Right lung (tissue), 5 donors: Measurements from ENCODE around the gene RTL1. TPM values are rescaled to one million over a fixed set of nuclear protein-coding genes. Genes with fewer than 3 reads are reported as not detected.

Experiments
- DNase-seq, 2 donors: peaks; one replicate each; pipeline ENCODE4 v3.0.0-alpha.2; 2013
- polyA plus RNA-seq, 5 donors: library from polyadenylated mRNA; unstranded; fragments of 120-200 nt; gene quantifications; one replicate each; pipeline versions ENCODE4 v1.2.1 to v1.2.3, GENCODE V29; 2013; ENCODE audit warnings: inconsistent platforms in 1 of 5, low replicate concordance in 1 of 5; ENCODE audit not compliant: insufficient read length in 5 of 5, insufficient read depth in 1 of 5

The RTL1 gene
- polyA plus RNA-seq, 5 donors: 0.07 to 2.4 (median 0.11) TPM

GRCh38 chr14:100898935-100899883 lies 4.3 kb downstream of the RTL1 start:
- peak in 1 of 2 donors; percentile 26 for DNase-seq

DNA sequence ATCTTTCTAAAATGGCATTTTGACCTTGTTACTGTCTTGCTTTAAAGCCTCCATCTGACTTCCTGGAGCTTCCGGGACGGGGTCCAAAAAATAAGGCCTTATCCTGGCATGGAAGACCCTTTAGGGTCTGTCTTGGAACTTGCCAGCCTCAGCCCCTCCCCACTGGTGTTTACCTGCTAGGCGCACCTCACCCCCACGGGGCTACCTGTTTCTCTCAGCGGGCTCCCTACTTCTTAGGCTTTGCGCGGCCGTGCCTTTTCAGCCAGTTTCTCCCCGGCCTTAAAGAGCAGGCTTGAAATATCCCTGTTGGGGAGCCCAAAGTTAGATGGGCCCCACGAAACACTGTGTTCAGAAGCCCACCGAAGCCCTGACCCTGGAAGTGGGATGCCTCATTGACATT lies 5.1 kb downstream of the RTL1 start:
- DNase-seq: no peak

GRCh38 chr14:100896369-100897060 lies 7.0 kb downstream of the RTL1 start:
- DNase-seq: no peak

GRCh38 chr14:100895411-100895810 lies 8.1 kb downstream of the RTL1 start:
- no peak for DNase-seq

GRCh38 chr14:100894416-100894815 lies 9.1 kb downstream of the RTL1 start:
- no peak for DNase-seq

GRCh38 chr14:100893760-100894159 lies 9.8 kb downstream of the RTL1 start:
- no peak for DNase-seq

DNA sequence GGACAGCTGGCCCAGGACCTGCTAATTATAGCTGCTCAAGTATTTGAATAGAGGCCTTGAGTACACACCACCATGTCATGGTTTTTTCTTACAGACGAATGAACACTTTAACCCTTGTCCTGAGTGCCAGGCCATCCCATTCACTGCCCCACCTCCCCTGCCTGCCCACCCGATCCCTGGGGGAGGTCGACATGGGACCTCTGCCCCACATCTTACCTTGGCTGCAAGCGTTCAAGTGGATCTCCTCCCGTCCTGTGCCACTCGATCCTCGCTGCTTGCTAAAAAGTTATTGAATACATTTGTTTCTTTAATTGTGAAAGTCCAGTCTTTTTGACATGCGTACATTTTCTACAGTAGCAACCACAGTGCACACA lies 10.3 kb downstream of the RTL1 start:
- no peak for DNase-seq

- no peak for DNase-seq
Observed at GRCh38 chr14:100892496-100893227, 10.9 kb downstream of the RTL1 start.

- no peak for DNase-seq
Observed at GRCh38 chr14:100891501-100892445, 11.7 kb downstream of the RTL1 start.

DNA sequence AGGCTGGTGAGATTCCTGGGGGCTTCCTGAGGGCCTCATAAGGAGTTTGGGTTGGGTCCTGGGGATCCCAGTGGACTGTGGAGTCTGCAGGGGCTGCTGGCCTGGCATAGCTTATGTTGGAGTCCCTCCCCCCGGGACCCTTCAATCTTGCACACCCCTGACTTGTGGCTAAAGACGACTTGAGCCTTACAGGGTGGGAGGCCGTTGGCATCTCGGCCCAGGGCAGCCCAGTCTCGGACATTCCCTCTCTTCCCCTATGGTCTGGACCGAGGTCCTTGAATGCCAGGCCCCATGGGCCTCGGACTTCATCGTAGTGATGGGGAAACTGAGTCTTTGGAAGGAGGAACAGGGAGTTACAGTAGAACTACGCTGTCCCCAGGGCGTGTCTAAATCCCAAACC lies 12.5 kb downstream of the RTL1 start:
- no peak for DNase-seq

DNA sequence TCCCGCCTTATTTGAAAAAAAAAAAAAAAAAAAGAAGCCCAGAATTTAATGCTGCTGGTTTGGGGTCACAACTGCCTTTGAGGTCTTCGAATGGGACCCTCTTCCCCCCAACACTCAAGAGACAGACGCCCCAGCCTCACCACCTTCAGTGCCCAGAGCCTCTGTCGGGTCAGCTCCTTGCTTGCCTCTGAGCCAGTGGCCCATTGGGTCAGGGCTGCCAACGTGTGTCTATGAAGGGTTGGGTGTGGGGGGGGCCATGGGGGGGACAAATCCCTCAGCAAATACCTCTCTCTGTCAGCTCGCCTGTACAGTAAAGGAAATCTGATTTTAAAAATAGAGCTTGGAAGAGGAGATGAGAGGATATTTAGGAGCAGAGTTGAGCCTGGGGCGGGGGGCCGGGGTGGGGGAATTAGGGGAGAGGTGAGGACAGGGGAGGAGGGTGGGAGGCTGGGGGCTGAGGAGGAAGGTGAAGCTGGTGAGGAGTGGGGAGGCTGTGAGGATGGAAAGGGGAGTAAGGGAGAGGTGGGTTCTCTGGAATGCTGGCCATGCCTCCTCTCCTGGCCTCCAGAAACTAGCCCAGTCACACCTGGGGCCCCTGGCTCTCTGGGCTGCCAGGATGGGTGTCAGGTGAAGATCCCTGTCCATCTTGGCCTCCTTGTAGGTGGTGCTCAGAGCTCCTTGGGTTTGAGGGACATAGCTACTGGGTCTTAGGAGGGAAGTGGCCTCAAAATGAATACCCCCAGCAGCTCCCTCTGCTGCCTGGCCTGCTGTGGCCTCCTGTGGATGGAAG lies 13.3 kb downstream of the RTL1 start:
- no peak for DNase-seq

- no peak for DNase-seq
Observed at GRCh38 chr14:100889641-100890040, 13.9 kb downstream of the RTL1 start.

DNA sequence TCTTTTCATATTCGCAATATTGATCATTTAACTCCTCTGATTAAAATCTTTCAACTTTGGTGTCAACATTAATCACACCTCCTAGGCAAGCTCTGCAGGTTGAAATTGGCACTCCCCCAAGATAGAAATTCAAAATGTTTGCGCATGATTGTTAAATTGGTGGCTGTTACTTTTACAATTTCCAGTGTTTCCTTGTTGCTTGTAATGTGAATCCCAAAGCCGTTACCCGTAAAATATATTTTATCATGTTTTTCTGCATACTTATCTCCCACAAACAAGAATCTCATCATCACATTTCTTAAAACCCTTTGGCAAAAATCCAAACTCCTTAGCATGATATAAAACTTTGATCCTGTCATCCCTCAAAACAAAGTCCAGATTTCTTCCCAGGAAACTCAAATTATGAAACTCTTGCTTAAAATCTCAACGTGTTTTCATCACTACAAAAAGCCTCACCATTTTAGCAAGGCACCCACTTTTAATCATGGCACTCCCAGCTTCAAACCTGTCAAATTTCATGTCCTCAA lies 14.7 kb downstream of the RTL1 start:
- no peak for DNase-seq

- DNase-seq: no peak
Observed at GRCh38 chr14:100887728-100888335, 15.7 kb downstream of the RTL1 start.

DNA sequence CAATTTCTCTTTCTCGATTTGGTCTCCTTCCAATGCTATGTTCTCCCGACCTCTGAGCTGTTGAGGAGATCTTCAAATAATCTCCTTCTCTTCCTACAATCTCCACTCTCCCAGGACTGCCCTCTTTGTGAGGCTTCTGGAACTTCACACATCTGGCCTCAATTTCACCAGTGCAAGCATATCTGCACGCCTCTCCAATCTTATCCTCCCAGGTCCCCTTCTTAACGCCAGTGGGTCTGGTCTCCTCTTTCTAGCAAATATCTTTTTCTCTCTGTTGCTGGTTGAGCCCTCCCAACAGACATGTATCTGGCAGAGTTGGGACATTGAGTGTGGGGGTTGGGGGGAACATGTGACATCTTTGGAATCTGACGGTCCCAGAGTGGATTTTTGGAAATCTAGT lies 17.9 kb downstream of the RTL1 start:
- DNase-seq: no peak

DNA sequence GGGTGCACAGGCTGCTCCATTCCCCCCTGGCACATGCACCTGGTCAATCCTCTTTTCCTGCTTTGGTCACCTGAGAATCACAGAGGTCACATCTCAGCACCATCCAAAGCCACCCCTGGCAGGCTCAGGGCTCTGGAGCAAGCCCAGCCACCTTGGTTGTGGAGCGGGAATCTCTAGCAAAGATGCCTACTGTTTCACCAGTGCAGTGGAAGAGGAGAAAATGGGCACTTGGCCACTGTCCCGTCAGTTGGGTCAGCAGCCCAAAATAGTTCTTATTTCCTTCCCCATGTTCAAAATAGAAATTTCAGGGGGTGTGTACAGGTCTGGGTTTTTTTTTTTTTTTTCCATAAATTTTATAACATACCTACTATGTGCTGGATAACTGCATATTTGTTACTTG lies 18.3 kb downstream of the RTL1 start:
- DNase-seq: no peak

DNA sequence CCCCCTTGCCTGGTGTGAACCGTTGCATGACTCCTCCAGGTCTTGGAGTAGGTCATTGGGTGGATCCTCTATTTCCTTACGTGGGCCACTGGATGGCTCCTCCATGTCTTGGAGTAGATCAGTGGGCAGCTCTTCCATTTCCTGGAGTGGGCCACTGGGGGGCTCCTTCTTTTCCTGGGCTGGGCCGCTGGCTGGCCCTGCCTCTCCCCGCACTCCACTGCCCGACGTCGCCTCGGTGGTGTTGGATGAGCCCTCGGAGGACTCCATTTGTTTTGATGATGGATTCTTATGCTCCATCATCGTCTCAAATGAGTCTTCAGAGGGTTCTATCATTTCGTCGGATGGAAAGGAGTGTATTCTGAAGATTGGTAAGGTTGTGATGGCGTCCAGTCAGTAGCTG lies 19.1 kb downstream of the RTL1 start:
- DNase-seq: no peak

DNA sequence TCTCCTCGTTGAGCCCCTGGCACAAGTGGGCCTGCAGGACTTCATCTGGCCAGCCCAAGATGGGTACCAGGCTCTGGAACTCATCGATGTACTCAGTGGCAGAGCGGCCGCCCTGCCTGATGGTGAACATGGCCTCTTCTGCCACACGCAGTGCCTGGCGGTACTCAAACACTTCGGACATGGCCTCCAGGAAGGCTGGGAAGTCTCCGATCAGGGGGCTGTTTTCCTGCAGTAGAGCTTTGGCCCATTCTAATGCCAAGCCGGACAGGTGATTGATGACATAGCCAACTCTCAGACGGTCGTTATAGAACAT lies 19.8 kb downstream of the RTL1 start:
- no peak for DNase-seq

GRCh38 chr14:100882991-100883788 lies 20.3 kb downstream of the RTL1 start:
- no peak for DNase-seq
